Neural progenitor cell (in vitro differentiated cells): ENCODE measurements around the gene PPCDC. TPM values are rescaled to one million over a fixed set of nuclear protein-coding genes. Genes with fewer than 3 reads are reported as not detected.

ENCODE experiments used
- DNase-seq: peaks from one replicate; pipeline ENCODE4 v3.0.0-alpha.2; 2016; ENCODE audit warnings: low spot score
- H2AFZ ChIP-seq: fragments of 200-600 bp; sonication (generic); replicated peaks from 2 replicates; pipeline ENCODE4 v1.6.1; 2016; ENCODE audit warnings: antibody characterized with exemption
- H3F3A ChIP-seq: fragments of 200-600 bp; sonication (generic); 2 replicates; pipeline ENCODE4 v1.6.1; 2016; ENCODE audit warnings: antibody characterized with exemption, low read depth
- H3K27ac ChIP-seq: fragments of 200-600 bp; sonication (generic); 2 replicates; pipeline ENCODE4 v1.5.1; 2016; ENCODE audit warnings: mild to moderate bottlenecking
- H3K27me3 ChIP-seq: fragments of 200-600 bp; sonication (generic); 2 replicates; pipeline ENCODE4 v1.6.1; 2016; ENCODE audit warnings: mild to moderate bottlenecking, moderate library complexity
- H3K36me3 ChIP-seq: fragments of 200-600 bp; sonication (generic); 2 replicates; pipeline ENCODE4 v1.5.1; 2016
- H3K4me1 ChIP-seq: fragments of 200-600 bp; sonication (generic); 2 replicates; pipeline ENCODE4 v1.6.1; 2016; ENCODE audit warnings: mixed run types
- H3K4me2 ChIP-seq: fragments of 200-600 bp; sonication (generic); 2 replicates; pipeline ENCODE4 v1.6.1; 2016
- H3K4me3 ChIP-seq: fragments of 200-600 bp; sonication (generic); 2 replicates; pipeline ENCODE4 v1.5.1; 2016
- H3K79me2 ChIP-seq: fragments of 200-600 bp; sonication (generic); 2 replicates; pipeline ENCODE4 v1.6.1; 2016; ENCODE audit warnings: low read depth
- H3K9ac ChIP-seq: fragments of 200-600 bp; sonication (generic); 2 replicates; pipeline ENCODE4 v1.6.1; 2016
- H3K9me3 ChIP-seq: fragments of 200-600 bp; sonication (generic); 2 replicates; pipeline ENCODE4 v1.5.1; 2016; ENCODE audit warnings: low read depth
- H4K20me1 ChIP-seq: fragments of 200-600 bp; sonication (generic); 2 replicates; pipeline ENCODE4 v1.6.1; 2016; ENCODE audit warnings: low read depth
- H3K27ac Mint-ChIP-seq: 3 replicates; pipeline ENCODE4 v1.8.0; 2021; ENCODE audit warnings: mixed read lengths
- H3K27me3 Mint-ChIP-seq: 2 replicates; pipeline ENCODE4 v1.8.0; 2022; ENCODE audit warnings: low read depth, mild to moderate bottlenecking, inconsistent platforms, moderate library complexity, mixed read lengths; ENCODE audit not compliant: insufficient read depth
- H3K36me3 Mint-ChIP-seq: 3 replicates; pipeline ENCODE4 v1.8.0; 2021; ENCODE audit warnings: mixed read lengths
- H3K4me1 Mint-ChIP-seq: 3 replicates; pipeline ENCODE4 v1.8.0; 2021; ENCODE audit warnings: mixed read lengths
- H3K4me3 Mint-ChIP-seq: 3 replicates; pipeline ENCODE4 v1.8.0; 2021; ENCODE audit warnings: mild to moderate bottlenecking, moderate library complexity, mixed read lengths
- H3K9me3 Mint-ChIP-seq: 3 replicates; pipeline ENCODE4 v1.8.0; 2020; ENCODE audit warnings: mixed read lengths
- EZH2 ChIP-seq: fragments of 200-600 bp; sonication (generic); IDR thresholded peaks from 2 replicates; pipeline ENCODE4 v1.6.1; 2017; ENCODE audit warnings: antibody characterized with exemption, mild to moderate bottlenecking, moderate library complexity
- EZH2phosphoT487 ChIP-seq: fragments of 200-600 bp; sonication (generic); IDR thresholded peaks from 2 replicates; pipeline ENCODE4 v1.6.1; 2017; ENCODE audit warnings: antibody characterized with exemption
- total RNA-seq: library from RNA; depleted of rRNA; stranded (reverse); fragments of >200 nt; gene quantifications from 2 replicates; pipeline ENCODE4 v1.2.3, GENCODE V29; 2015; ENCODE audit warnings: low replicate concordance
- TF ChIP-seq, protein P1 (sequence below): fragments of 200-600 bp; sonication (generic); IDR thresholded peaks from 2 replicates; pipeline ENCODE4 v1.5.1; 2017; ENCODE audit warnings: antibody characterized with exemption, mild to moderate bottlenecking

Gene PPCDC
- total RNA-seq, 1 donor from 2014 or later, result 15.8 TPM

DNA sequence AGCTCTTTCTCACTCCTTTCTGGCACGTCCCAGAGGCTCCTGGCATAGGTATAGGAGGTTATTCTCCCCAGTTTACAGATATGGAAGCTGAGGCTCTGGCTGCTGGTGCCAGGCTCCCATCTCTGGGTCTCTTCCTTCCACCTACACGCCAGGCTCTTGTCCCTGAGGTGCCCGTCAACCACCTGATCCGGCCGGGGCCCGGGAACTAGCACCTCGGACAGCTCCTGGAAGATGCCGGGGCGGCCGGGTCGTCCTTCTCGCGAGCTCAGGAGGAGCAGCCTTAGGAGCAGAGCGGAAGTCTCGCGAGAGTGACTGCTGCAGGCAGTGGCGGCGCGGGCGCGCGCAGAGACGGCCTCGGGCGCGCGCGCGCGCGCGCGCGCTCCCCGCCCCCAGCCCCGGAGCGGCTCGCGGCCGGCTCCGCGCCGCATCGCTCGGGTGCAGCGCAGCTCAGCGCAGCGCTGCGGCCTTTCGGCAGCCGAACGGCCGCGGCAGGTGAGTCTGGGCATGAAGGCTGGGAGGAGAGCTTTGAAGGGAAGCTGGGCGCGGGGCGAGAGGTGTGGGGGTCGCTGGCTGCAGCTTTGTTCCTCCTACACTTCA lies 28.1 kb upstream of the PPCDC start, which contains the start of gene SCAMP5:
Gene SCAMP5 (plus strand): TSS at position 382 of the 597 bp plus-strand sequence. CDS start 16,277 bp downstream, outside the sequence.
- Mint-ChIP-seq H3K27me3 (peaks cover 30% of the 10 kb centered on the region), H3K4me3 (peak within 1 kb of the TSS; percentile 85), H3K9me3 (no peaks in the 10 kb centered on the region), H3K4me1 (peaks cover 7% of the 10 kb centered on the region), H3K27ac (no peak within 1 kb of the TSS), H3K36me3 (peaks cover 9% of the 10 kb centered on the region)
- peak within 1 kb of the TSS; percentile 99 for H3K4me3 ChIP-seq
- peak within 1 kb of the TSS; percentile 100 for H2AFZ ChIP-seq
- peak; percentile 100 for DNase-seq
- peak within 1 kb of the TSS; percentile 88 for H3K4me2 ChIP-seq
- H3F3A ChIP-seq, result no peaks in the 10 kb centered on the region
- peaks cover 6% of the 10 kb centered on the region for H3K4me1 ChIP-seq
- TF ChIP-seq EZH2, result peak; percentile 41
- TF ChIP-seq, protein P1, sequence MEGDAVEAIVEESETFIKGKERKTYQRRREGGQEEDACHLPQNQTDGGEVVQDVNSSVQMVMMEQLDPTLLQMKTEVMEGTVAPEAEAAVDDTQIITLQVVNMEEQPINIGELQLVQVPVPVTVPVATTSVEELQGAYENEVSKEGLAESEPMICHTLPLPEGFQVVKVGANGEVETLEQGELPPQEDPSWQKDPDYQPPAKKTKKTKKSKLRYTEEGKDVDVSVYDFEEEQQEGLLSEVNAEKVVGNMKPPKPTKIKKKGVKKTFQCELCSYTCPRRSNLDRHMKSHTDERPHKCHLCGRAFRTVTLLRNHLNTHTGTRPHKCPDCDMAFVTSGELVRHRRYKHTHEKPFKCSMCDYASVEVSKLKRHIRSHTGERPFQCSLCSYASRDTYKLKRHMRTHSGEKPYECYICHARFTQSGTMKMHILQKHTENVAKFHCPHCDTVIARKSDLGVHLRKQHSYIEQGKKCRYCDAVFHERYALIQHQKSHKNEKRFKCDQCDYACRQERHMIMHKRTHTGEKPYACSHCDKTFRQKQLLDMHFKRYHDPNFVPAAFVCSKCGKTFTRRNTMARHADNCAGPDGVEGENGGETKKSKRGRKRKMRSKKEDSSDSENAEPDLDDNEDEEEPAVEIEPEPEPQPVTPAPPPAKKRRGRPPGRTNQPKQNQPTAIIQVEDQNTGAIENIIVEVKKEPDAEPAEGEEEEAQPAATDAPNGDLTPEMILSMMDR, result no peak
- no peaks in the 10 kb centered on the region for H3K9me3 ChIP-seq
- no peak within 1 kb of the TSS for H3K27ac ChIP-seq
- no peaks in the 10 kb centered on the region for H3K36me3 ChIP-seq
- H4K20me1 ChIP-seq, result peaks cover 19% of the 10 kb centered on the region
- H3K27me3 ChIP-seq, result peaks cover 36% of the 10 kb centered on the region
- peak within 1 kb of the TSS; percentile 22 for H3K9ac ChIP-seq
- H3K79me2 ChIP-seq, result peaks cover 14% of the 10 kb centered on the region

DNA sequence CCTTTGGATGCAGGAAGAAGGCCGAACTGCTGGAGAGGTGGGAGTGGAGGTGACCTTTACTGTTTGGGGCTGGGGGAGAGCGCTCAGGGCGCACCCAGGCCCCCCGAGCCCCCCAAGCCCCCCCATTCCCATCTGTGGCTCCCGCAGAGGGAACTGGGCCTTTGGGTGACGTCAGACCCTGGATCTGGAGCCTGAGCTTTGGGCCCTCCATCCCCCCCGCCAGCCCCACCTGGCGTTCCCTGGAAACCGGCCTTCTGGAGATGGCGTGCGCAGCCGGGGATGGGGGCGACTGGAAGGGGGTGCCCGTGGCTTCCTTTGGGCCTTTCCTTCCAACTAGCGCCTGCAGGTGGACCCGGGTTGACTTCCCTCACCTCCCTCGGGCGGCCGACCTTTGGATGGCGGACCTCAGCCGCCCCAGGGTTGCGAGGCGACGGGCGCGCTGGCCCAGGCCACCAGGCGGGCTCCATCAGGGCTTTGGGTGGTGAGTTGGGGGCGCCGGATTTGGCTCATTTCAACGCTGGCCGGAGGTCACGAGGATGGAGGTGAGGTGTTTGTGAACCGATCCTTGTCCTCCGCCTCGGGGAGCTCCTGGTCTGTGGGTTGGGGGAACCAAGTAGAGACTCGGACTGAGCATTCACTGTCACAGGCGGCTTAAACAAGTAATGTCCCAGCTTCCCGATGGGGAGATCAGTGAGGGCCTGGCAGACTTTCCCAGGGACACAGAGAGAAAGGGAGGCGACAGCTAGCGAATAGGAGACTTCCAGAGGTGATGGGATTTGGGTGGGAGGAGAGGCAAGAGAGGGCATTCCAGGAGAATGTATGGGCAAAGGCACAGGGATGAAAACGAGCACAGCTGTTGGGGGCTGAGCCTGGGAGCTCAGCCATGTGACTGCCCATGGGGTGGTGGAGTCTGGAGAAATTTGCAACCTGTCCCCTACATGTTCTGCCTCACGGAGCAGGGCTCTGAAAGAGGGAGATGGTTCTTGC lies 27.3 kb upstream of the PPCDC start:
- H4K20me1 ChIP-seq, result peaks cover 19% of the 10 kb centered on the region
- H3K9ac ChIP-seq, result peak overlapping the region; percentile 22
- H3K4me2 ChIP-seq, result peak overlapping the region; percentile 88
- H3K9me3 ChIP-seq, result no peaks in the 10 kb centered on the region
- Mint-ChIP-seq H3K9me3 (no peaks in the 10 kb centered on the region), H3K36me3 (peaks cover 9% of the 10 kb centered on the region), H3K4me1 (peaks cover 7% of the 10 kb centered on the region), H3K27me3 (peaks cover 30% of the 10 kb centered on the region), H3K27ac (no peak overlapping the region), H3K4me3 (peak overlapping the region; percentile 85)
- peak; percentile 66 for DNase-seq
- H3K36me3 ChIP-seq, result no peaks in the 10 kb centered on the region
- H3K4me1 ChIP-seq, result peaks cover 6% of the 10 kb centered on the region
- peaks cover 30% of the 10 kb centered on the region for H3K27me3 ChIP-seq
- no peak for TF ChIP-seq EZH2
- TF ChIP-seq, protein P1, result peak; percentile 16
- H3K27ac ChIP-seq, result no peak overlapping the region
- peak overlapping the region; percentile 99 for H3K4me3 ChIP-seq
- peaks cover 14% of the 10 kb centered on the region for H3K79me2 ChIP-seq
- no peaks in the 10 kb centered on the region for H3F3A ChIP-seq
- peak overlapping the region; percentile 100 for H2AFZ ChIP-seq

DNA sequence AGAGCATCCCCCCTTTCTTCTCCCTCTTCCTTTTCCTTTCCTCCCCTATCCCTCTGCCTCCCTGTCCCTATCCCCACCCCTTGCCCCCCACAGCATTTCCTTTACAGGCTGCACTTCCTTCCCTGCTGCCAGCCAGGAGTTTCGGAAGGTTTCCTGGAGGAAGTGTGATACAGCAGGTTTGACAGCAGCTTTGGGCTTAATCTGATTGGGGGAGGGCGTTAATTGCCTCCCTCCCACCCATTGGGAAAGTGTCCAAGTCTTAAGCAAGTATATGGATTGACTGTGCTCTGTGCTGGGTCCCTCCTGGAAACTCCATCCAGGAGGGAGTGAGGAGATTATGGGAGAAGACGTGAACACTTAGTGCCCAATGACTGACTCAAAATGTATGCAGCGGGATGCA lies 26.2 kb upstream of the PPCDC start:
- H3K36me3 Mint-ChIP-seq, result peaks cover 9% of the 10 kb centered on the region
- Histone ChIP-seq H3K27ac (no peak overlapping the region), H3K4me3 (peak overlapping the region; percentile 99), H3K4me2 (peak overlapping the region; percentile 88), H2AFZ (no peak overlapping the region), H3K9me3 (no peaks in the 10 kb centered on the region), H3F3A (no peaks in the 10 kb centered on the region), H3K9ac (no peak overlapping the region), H3K27me3 (peaks cover 19% of the 10 kb centered on the region), H3K79me2 (peaks cover 14% of the 10 kb centered on the region), H4K20me1 (peaks cover 19% of the 10 kb centered on the region), H3K4me1 (peaks cover 6% of the 10 kb centered on the region), H3K36me3 (no peaks in the 10 kb centered on the region)
- peaks cover 27% of the 10 kb centered on the region for H3K27me3 Mint-ChIP-seq
- H3K9me3 Mint-ChIP-seq, result no peaks in the 10 kb centered on the region
- H3K4me1 Mint-ChIP-seq, result peaks cover 7% of the 10 kb centered on the region
- no peak for DNase-seq
- TF ChIP-seq EZH2, result no peak
- TF ChIP-seq, protein P1, result no peak
- no peak for TF ChIP-seq EZH2phosphoT487
- H3K27ac Mint-ChIP-seq, result no peak overlapping the region
- H3K4me3 Mint-ChIP-seq, result peak overlapping the region; percentile 12
